Mucosa of descending colon (tissue), 3 donors: ENCODE data around the gene PNMA3. TPM values are rescaled to one million over a fixed set of nuclear protein-coding genes. Genes with fewer than 3 reads are reported as not detected.
A peak's percentile ranks its signal among the peaks of the same experiment; 100 is the strongest.

Source experiments
- ATAC-seq: fragments of 200-7000 bp; cut with Tn5 transposase; one replicate; pipeline ENCODE4 v1.9.1; 2020; ENCODE audit warnings: mild to moderate bottlenecking, moderate library complexity
- DNase-seq, 3 donors: peaks; one replicate each; pipeline ENCODE4 v3.0.0-alpha.2; 2020
- H3K36me3 ChIP-seq: fragments of 200-600 bp; one replicate; pipeline ENCODE4 v1.8.0; 2021; ENCODE audit warnings: low read depth, mild to moderate bottlenecking
- H3K4me1 ChIP-seq: fragments of 200-600 bp; one replicate; pipeline ENCODE4 v1.8.0; 2021; ENCODE audit warnings: low read depth, mild to moderate bottlenecking
- H3K4me3 ChIP-seq: fragments of 200-600 bp; one replicate; pipeline ENCODE4 v1.8.0; 2021; ENCODE audit warnings: mild to moderate bottlenecking
- H3K9me3 ChIP-seq: fragments of 200-600 bp; one replicate; pipeline ENCODE4 v1.8.0; 2021; ENCODE audit warnings: mild to moderate bottlenecking
- intact Hi-C, 2 donors: fragments of 100-400 bp; cut with DNase I in 1 of 2; cut with micrococcal nuclease in 1 of 2; formaldehyde crosslinking; loops; one replicate each; pipeline versions ENCODE4 v1.11.0 to v1.11.1; 2022; cut with DNase I, micrococcal nuclease
- total RNA-seq, 3 donors: library from RNA; stranded (reverse); fragmentation: NEBNext Ultra II Directional in 2 of 3; extraction: Animal tissue kit (Norgen Biotek cat#: 25700) in 2 of 3; gene quantifications; one replicate each; pipeline versions ENCODE4 v1.2.1 to v1.2.4, GENCODE V29; 2021 to 2023
- TF ChIP-seq, protein P1 (sequence below): fragments of 200-600 bp; IDR thresholded peaks from one replicate; pipeline ENCODE4 v1.8.0; 2022; ENCODE audit warnings: antibody characterized with exemption, mild to moderate bottlenecking
- donor health status: DM: no; HTN: no; CAD: no; lungs with moderate emphysema.
- donor health status: DM: no; HTN: no; CAD: no.
- donor health status: DM: no; HTN: yes; CAD: no.

Gene PNMA3
- total RNA-seq, 3 donors from 2014 or later, result 0.17 to 0.41 TPM; not detected in 1

DNA sequence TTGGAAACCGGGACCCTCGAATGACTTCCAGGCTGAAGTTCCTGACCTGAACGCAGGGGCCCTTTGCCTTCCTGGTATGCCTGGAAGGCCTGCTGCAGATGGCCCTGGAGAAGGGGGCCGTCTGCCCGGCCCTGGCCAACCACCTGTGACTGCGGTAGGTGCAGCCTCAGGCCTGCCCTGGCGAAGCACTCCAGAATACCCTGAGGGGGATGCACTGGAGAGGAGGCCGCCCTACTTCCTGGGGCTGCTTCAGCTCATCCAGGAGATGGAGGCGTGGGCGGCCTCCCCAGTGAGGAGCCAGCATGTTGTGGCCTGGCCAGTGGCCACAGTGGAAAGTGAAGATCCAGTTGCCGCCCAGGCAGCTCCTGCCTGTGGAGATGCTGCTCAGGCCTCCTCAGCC is 26.4 kb upstream of the PNMA3 start:
- DNase-seq (no peak), ATAC-seq (no peak)
- H3K36me3 ChIP-seq, result no peaks in the 10 kb centered on the region
- H3K9me3 ChIP-seq, result no peaks in the 10 kb centered on the region
- H3K4me1 ChIP-seq, result no peaks in the 10 kb centered on the region
- intact Hi-C loops, result loop anchor here in 1 of 2 donors (10.0 kb wide), 1 partner anchor 465 kb away; the partner anchor contains the start of gene BGN
- TF ChIP-seq, protein P1, sequence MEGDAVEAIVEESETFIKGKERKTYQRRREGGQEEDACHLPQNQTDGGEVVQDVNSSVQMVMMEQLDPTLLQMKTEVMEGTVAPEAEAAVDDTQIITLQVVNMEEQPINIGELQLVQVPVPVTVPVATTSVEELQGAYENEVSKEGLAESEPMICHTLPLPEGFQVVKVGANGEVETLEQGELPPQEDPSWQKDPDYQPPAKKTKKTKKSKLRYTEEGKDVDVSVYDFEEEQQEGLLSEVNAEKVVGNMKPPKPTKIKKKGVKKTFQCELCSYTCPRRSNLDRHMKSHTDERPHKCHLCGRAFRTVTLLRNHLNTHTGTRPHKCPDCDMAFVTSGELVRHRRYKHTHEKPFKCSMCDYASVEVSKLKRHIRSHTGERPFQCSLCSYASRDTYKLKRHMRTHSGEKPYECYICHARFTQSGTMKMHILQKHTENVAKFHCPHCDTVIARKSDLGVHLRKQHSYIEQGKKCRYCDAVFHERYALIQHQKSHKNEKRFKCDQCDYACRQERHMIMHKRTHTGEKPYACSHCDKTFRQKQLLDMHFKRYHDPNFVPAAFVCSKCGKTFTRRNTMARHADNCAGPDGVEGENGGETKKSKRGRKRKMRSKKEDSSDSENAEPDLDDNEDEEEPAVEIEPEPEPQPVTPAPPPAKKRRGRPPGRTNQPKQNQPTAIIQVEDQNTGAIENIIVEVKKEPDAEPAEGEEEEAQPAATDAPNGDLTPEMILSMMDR, result no peak
- H3K4me3 ChIP-seq, result no peak overlapping the region

- ATAC-seq, result no peak
- no peaks in the 10 kb centered on the region for H3K36me3 ChIP-seq
- H3K4me1 ChIP-seq, result no peaks in the 10 kb centered on the region
- TF ChIP-seq, protein P1, result no peak
- no peak overlapping the region for H3K4me3 ChIP-seq
- intact Hi-C loops, result loop anchor here in 1 of 2 donors (10.0 kb wide), 1 partner anchor 464 kb away; the partner anchor contains the start of gene BGN
- no peak for DNase-seq
- H3K9me3 ChIP-seq, result no peaks in the 10 kb centered on the region
Observed at GRCh38 chrX:153030801-153031200, 25.5 kb upstream of the PNMA3 start.

DNA sequence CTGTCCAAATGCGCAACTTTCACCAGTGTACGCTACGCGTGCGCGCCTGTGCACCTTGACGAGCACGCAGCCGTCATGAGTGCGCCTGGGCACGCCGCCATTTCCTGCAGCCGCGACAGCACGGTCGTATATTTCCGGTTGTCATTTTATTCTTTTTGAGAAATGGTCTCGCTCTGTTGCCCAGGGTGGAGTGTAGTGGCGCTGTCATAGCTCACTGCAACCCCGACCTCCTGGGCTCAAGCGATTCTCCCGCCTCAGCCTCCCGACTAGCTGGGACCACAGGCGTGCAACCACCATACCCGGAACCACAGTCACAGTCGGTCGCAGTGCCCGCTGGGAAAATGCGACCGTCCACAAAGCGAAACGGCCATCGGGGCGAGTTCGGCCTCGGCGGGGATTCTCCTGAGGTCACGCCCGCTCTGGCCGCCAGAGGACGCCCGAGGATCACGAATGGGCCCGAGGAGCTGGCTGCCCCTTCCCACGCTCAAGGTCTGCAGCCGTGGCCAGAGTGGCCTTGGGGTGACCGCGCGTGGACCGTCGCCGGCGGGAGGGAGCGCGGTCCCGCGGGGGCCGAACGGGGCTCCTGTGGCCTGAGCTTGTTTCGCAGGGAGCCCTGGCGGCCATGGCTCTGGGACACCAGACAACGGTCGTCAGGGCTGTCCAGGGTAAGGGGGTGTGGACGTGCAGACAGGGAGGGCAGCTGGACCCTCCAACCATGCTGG is 23.7 kb upstream of the PNMA3 start:
- DNase-seq (peak; percentile 77 to 79 (median 78)), ATAC-seq (peak; percentile 84)
- H3K4me1 ChIP-seq, result no peaks in the 10 kb centered on the region
- no peaks in the 10 kb centered on the region for H3K9me3 ChIP-seq
- no peaks in the 10 kb centered on the region for H3K36me3 ChIP-seq
- H3K4me3 ChIP-seq, result no peak overlapping the region
- TF ChIP-seq, protein P1, result peak; percentile 56
- intact Hi-C loops, result loop anchor here in 1 of 2 donors (10.0 kb wide), 1 partner anchor 462 kb away; the partner anchor contains the start of gene BGN

GRCh38 chrX:153049093-153049492 is 7.2 kb upstream of the PNMA3 start:
- H3K4me1 ChIP-seq, result no peaks in the 10 kb centered on the region
- H3K9me3 ChIP-seq, result no peaks in the 10 kb centered on the region
- no peaks in the 10 kb centered on the region for H3K36me3 ChIP-seq
- TF ChIP-seq, protein P1, result no peak
- intact Hi-C loops, result no loop called here
- no peak for DNase-seq
- ATAC-seq, result no peak
- no peak overlapping the region for H3K4me3 ChIP-seq

GRCh38 chrX:153052534-153052933 is 3.7 kb upstream of the PNMA3 start:
- no peaks in the 10 kb centered on the region for H3K36me3 ChIP-seq

More at GRCh38 chrX:153052534-153052933, 3.7 kb upstream of the PNMA3 start:
- DNase-seq (no peak), ATAC-seq (no peak)
- H3K9me3 ChIP-seq, result no peaks in the 10 kb centered on the region
- no peak overlapping the region for H3K4me3 ChIP-seq
- intact Hi-C loops, result no loop called here
- no peaks in the 10 kb centered on the region for H3K4me1 ChIP-seq
- TF ChIP-seq, protein P1, result no peak
